HepG2 (cell line): ENCODE data around the gene TMEM238. TPM values are rescaled to one million over a fixed set of nuclear protein-coding genes. Genes with fewer than 3 reads are reported as not detected.

ENCODE experiments used
- ATF1 ChIP-seq: IDR thresholded peaks from 2 replicates; pipeline ENCODE4 v1.6.1; 2016; ENCODE audit warnings: mild to moderate bottlenecking, control low read depth
- ATF3 ChIP-seq: sonication (generic); formaldehyde crosslinking; IDR thresholded peaks from 2 replicates; pipeline ENCODE4 v1.4.0; 2020; ENCODE audit warnings: missing genetic modification reagents
- HNRNPK ChIP-seq: fragments of 200-400 bp; formaldehyde crosslinking; IDR thresholded peaks from 2 replicates; pipeline ENCODE4 v1.6.1; 2018; ENCODE audit warnings: low read length, low read depth, moderate library complexity, mild to moderate bottlenecking; ENCODE audit not compliant: poor library complexity, severe bottlenecking
- KLF6 ChIP-seq: IDR thresholded peaks from 2 replicates; pipeline ENCODE4 v1.8.0; 2016; ENCODE audit warnings: missing biosample characterization, missing genetic modification reagents
- MLX ChIP-seq: IDR thresholded peaks from 2 replicates; pipeline ENCODE4 v1.6.1; 2016
- MXD4 ChIP-seq: IDR thresholded peaks from 2 replicates; pipeline ENCODE4 v1.6.1; 2016; ENCODE audit warnings: mild to moderate bottlenecking, missing biosample characterization, missing genetic modification reagents
- RFX3 ChIP-seq: IDR thresholded peaks from 2 replicates; pipeline ENCODE4 v1.6.1; 2016; ENCODE audit warnings: missing biosample characterization, missing genetic modification reagents
- ZBTB42 ChIP-seq: sonication (generic); formaldehyde crosslinking; IDR thresholded peaks from 2 replicates; pipeline ENCODE4 v1.5.0; 2020; ENCODE audit warnings: mild to moderate bottlenecking, missing genetic modification reagents
- ZFP41 ChIP-seq: sonication (generic); formaldehyde crosslinking; IDR thresholded peaks from 2 replicates; pipeline ENCODE4 v1.4.0; 2020; ENCODE audit warnings: mild to moderate bottlenecking, missing genetic modification reagents, borderline replicate concordance
- ZHX1 ChIP-seq: sonication (generic); formaldehyde crosslinking; IDR thresholded peaks from 2 replicates; pipeline ENCODE4 v1.8.1; 2022; ENCODE audit warnings: low read depth, mild to moderate bottlenecking, missing genetic modification reagents
- ZIK1 ChIP-seq: sonication (generic); formaldehyde crosslinking; IDR thresholded peaks from 2 replicates; pipeline ENCODE4 v1.5.0; 2020; ENCODE audit warnings: mild to moderate bottlenecking, low read depth, missing genetic modification reagents, borderline replicate concordance
- ZNF451 ChIP-seq: sonication (generic); formaldehyde crosslinking; IDR thresholded peaks from 2 replicates; pipeline ENCODE4 v1.5.0; 2020; ENCODE audit warnings: mild to moderate bottlenecking, missing genetic modification reagents
- ZNF552 ChIP-seq: sonication (generic); formaldehyde crosslinking; IDR thresholded peaks from 2 replicates; pipeline ENCODE4 v1.9.0; 2022; ENCODE audit warnings: missing genetic modification reagents, mild to moderate bottlenecking, borderline replicate concordance
- ZNF800 ChIP-seq: sonication (generic); formaldehyde crosslinking; IDR thresholded peaks from 2 replicates; pipeline ENCODE4 v1.4.0; 2020; ENCODE audit warnings: missing genetic modification reagents
- ZZZ3 ChIP-seq: sonication (generic); formaldehyde crosslinking; IDR thresholded peaks from 2 replicates; pipeline ENCODE4 v1.4.0; 2020; ENCODE audit warnings: missing genetic modification reagents, mild to moderate bottlenecking, borderline replicate concordance
- polyA plus RNA-seq, 8 experiments: library from polyadenylated mRNA; depleted of rRNA in 3 of 8; stranded (reverse) in 7 of 8; unstranded in 1 of 8; fragments of >200 nt; fragmentation: Illumina TruSeq in 4 of 8; extraction: Trizol in 4 of 8; gene quantifications; 2 replicates each; pipeline versions ENCODE4 v1.2.1 to v1.2.3, GENCODE V29; 2011 to 2016; ENCODE audit warnings: low read depth in 4 of 8, missing spikeins in 1 of 8, mixed read lengths in 1 of 8; ENCODE audit not compliant: insufficient read depth in 1 of 8
- total RNA-seq, 5 experiments: library from RNA; depleted of rRNA; stranded (reverse); fragments of >200 nt; fragmentation: Illumina TruSeq; extraction: Trizol; gene quantifications; 2 replicates each; pipeline ENCODE4 v1.2.3, GENCODE V29; 2016; ENCODE audit warnings: low read depth in 1 of 5
- TF ChIP-seq, protein P1 (sequence below): sonication (generic); formaldehyde crosslinking; IDR thresholded peaks from 2 replicates; pipeline ENCODE4 v1.8.1; 2023; ENCODE audit warnings: mild to moderate bottlenecking, inconsistent platforms, moderate library complexity, missing genetic modification reagents, borderline replicate concordance
- TF ChIP-seq, protein P2 (sequence below): IDR thresholded peaks from 2 replicates; pipeline ENCODE4 v1.6.1; 2018; ENCODE audit warnings: missing genetic modification reagents
- TF ChIP-seq, protein P3 (sequence below): sonication (generic); formaldehyde crosslinking; IDR thresholded peaks from 2 replicates; pipeline ENCODE4 v1.4.0; 2020; ENCODE audit warnings: missing genetic modification reagents

The TMEM238 gene
- total and polyA plus RNA-seq, 2 of the 13 experiments (the other 11 are each of a cell fraction or from before 2014, with no cell fraction given): not detected

DNA sequence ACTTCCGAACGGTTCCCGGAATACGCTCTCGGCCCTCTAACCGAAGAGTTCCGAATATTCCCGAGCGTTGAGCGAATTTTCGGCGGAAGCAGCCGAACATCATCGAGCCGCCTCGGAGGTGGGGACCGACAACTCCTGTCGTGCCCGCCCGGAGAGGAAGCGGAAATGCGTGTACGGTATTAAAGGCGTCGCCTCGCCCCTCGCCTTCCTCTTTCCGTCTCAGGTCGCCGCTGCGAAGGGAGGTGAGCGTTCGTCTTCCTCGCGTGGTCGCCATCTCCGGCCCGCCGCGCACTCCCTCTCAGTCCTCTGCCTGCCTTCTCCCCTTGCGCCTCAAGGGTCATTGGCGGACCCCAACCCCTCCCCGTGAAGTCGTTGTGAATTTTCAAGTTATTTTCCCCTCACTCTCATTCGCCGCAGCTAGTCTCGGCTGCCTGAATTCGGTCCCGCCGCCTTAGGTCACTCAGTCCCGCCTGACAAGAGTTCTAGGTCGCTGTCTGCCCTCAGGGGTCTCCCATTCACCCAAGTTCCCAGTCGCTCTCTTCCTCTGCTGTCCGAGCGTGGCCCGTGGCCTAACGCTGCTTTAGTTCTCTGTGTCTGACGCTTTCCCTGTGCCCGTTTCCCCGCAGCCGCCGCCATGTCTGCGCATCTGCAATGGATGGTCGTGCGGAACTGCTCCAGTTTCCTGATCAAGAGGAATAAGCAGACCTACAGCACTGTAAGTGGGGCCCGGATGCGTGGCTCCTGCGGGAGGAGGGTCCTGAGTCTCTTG lies 1.8 kb upstream of the TMEM238 start, which contains the start of gene RPL28 (continued):
- TF ChIP-seq ZNF800 (no peak), ZFP41 (CRISPR knock-in tag) (0 out of 2 replicates have a peak, but pooled peaks have one; percentile 67), ATF1 (CRISPR knock-in tag) (peak; percentile 84), ZIK1 (CRISPR knock-in tag) (no peak), ZBTB42 (CRISPR knock-in tag) (peak; percentile 50; the same call in 1 of the 2 replicates), MXD4 (CRISPR knock-in tag) (peak; percentile 38; the same call in 1 of the 2 replicates), ZZZ3 (CRISPR knock-in tag) (peak; percentile 94; the same call in 1 of the 2 replicates), ATF3 (CRISPR knock-in tag) (peak; percentile 21; the same call in 1 of the 2 replicates), HNRNPK (no peak), ZNF552 (CRISPR knock-in tag) (no peak), ZNF451 (no peak), RFX3 (no peak), KLF6 (peak; percentile 97), ZHX1 (peak; percentile 76; the same call in 1 of the 2 replicates), MLX (CRISPR knock-in tag) (no peak)
- TF ChIP-seq, protein P1, sequence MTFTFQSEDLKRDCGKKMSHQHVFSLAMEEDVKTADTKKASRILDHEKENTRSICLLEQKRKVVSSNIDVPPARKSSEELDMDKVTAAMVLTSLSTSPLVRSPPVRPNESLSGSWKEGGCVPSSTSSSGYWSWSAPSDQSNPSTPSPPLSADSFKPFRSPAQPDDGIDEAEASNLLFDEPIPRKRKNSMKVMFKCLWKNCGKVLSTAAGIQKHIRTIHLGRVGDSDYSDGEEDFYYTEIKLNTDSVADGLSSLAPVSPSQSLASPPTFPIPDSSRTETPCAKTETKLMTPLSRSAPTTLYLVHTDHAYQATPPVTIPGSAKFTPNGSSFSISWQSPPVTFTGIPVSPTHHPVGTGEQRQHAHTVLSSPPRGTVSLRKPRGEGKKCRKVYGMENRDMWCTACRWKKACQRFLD (CRISPR knock-in tag): peak; percentile 37; the same call in 1 of the 2 replicates
- TF ChIP-seq, protein P2, sequence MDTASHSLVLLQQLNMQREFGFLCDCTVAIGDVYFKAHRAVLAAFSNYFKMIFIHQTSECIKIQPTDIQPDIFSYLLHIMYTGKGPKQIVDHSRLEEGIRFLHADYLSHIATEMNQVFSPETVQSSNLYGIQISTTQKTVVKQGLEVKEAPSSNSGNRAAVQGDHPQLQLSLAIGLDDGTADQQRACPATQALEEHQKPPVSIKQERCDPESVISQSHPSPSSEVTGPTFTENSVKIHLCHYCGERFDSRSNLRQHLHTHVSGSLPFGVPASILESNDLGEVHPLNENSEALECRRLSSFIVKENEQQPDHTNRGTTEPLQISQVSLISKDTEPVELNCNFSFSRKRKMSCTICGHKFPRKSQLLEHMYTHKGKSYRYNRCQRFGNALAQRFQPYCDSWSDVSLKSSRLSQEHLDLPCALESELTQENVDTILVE (CRISPR knock-in tag): peak; percentile 68
- TF ChIP-seq, protein P3, sequence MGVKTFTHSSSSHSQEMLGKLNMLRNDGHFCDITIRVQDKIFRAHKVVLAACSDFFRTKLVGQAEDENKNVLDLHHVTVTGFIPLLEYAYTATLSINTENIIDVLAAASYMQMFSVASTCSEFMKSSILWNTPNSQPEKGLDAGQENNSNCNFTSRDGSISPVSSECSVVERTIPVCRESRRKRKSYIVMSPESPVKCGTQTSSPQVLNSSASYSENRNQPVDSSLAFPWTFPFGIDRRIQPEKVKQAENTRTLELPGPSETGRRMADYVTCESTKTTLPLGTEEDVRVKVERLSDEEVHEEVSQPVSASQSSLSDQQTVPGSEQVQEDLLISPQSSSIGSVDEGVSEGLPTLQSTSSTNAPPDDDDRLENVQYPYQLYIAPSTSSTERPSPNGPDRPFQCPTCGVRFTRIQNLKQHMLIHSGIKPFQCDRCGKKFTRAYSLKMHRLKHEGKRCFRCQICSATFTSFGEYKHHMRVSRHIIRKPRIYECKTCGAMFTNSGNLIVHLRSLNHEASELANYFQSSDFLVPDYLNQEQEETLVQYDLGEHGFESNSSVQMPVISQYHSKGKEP (CRISPR knock-in tag): no peak
